Spleen (tissue), 11 donors: ENCODE measurements around the gene TRIO. TPM values are rescaled to one million over a fixed set of nuclear protein-coding genes. Genes with fewer than 3 reads are reported as not detected.

ENCODE experiments used
- DNase-seq: peaks from one replicate; pipeline ENCODE4 v3.0.0-alpha.2; 2020
- H3K27ac ChIP-seq, 8 donors: fragments of 200-600 bp; sonication (generic) in 7 of 8; 1 replicate in 4 of 8; 2 replicates in 4 of 8; pipeline versions ENCODE4 v1.5.0 to v1.8.0; 2016 to 2021; ENCODE audit warnings: inconsistent platforms in 4 of 8, mild to moderate bottlenecking in 4 of 8, moderate library complexity in 1 of 8
- H3K27me3 ChIP-seq, 7 donors: fragments of 200-600 bp; sonication (generic) in 6 of 7; replicated peaks in 1 of 7; 1 replicate in 4 of 7; 2 replicates in 3 of 7; pipeline versions ENCODE4 v1.5.0 to v1.8.0; 2016 to 2021; ENCODE audit warnings: inconsistent platforms in 3 of 7, mild to moderate bottlenecking in 1 of 7
- H3K36me3 ChIP-seq, 6 donors: fragments of 200-600 bp; sonication (generic) in 5 of 6; 1 replicate in 4 of 6; 2 replicates in 2 of 6; pipeline versions ENCODE4 v1.5.0 to v1.8.0; 2016 to 2021; ENCODE audit warnings: inconsistent platforms in 2 of 6
- H3K4me1 ChIP-seq, 6 donors: fragments of 200-600 bp; sonication (generic) in 5 of 6; 1 replicate in 3 of 6; 2 replicates in 3 of 6; pipeline versions ENCODE4 v1.5.0 to v1.8.0; 2016 to 2021; ENCODE audit warnings: inconsistent platforms in 3 of 6
- H3K4me3 ChIP-seq, 8 donors: fragments of 200-600 bp; sonication (generic) in 7 of 8; 1 replicate in 4 of 8; 2 replicates in 4 of 8; pipeline versions ENCODE4 v1.5.0 to v1.8.0; 2016 to 2021; ENCODE audit warnings: inconsistent platforms in 4 of 8, mild to moderate bottlenecking in 4 of 8, moderate library complexity in 2 of 8
- H3K9me3 ChIP-seq, 8 donors: fragments of 200-600 bp; sonication (generic) in 7 of 8; 1 replicate in 4 of 8; 2 replicates in 4 of 8; pipeline versions ENCODE4 v1.5.0 to v1.8.0; 2016 to 2021; ENCODE audit warnings: inconsistent platforms in 4 of 8
- POLR2A ChIP-seq, 3 donors: fragments of 450-650 bp; IDR thresholded peaks; one replicate each; pipeline ENCODE4 v1.5.1; 2017; ENCODE audit warnings: antibody characterized with exemption in 3 of 3, mild to moderate bottlenecking in 1 of 3
- POLR2AphosphoS5 ChIP-seq, 3 donors: sonication (generic); formaldehyde crosslinking; IDR thresholded peaks; one replicate each; pipeline ENCODE4 v1.5.1; 2017; ENCODE audit warnings: antibody characterized with exemption in 3 of 3
- WGBS, 5 donors: extraction: QIAGEN DNeasy Blood & Tissue Kit in 3 of 5; methylation state at CpG; one replicate each; pipeline versions ENCODE4 v1.1.5 to v1.1.7; 2013 to 2018; 5-methylcytosine and 5-hydroxymethylcytosine counted together
- intact Hi-C: fragments of 100-400 bp; cut with DNase I; formaldehyde crosslinking; loops from one replicate; pipeline ENCODE4 v1.15.0; 2023; ENCODE audit warnings: low total_unique reads
- polyA plus RNA-seq, 3 donors: library from polyadenylated mRNA; stranded (reverse); fragments of 200-250 nt; gene quantifications; one replicate each; pipeline ENCODE4 v1.2.1, GENCODE V29; 2013
- total RNA-seq, 7 donors: library from RNA; depleted of rRNA in 3 of 7; stranded (reverse); fragments of >200 nt in 3 of 7; fragmentation: NEBNext Ultra II Directional in 4 of 7; extraction: Animal tissue kit (Norgen Biotek cat#: 25700) in 4 of 7; gene quantifications; one replicate each; pipeline versions ENCODE4 v1.1.0 to v1.2.1, GENCODE V29; 2016 to 2021
- TF ChIP-seq, protein P1 (sequence below), 11 experiments: fragments of 200-600 bp in 7 of 11; fragments of 450-650 bp in 4 of 11; sonication (generic) in 4 of 11; IDR thresholded peaks in 8 of 11; conservative IDR thresholded peaks in 3 of 11; 1 replicate in 7 of 11; 2 replicates in 4 of 11; pipeline versions ENCODE4 v1.4.0 to v1.8.0; 2016 to 2021; ENCODE audit warnings: antibody characterized with exemption in 11 of 11, inconsistent platforms in 4 of 11, mild to moderate bottlenecking in 1 of 11
- donor health status: healthy with polysubstance abuse.
- donor health status: DM: no; HTN: no; CAD: no; lungs with moderate emphysema.
- donor health status: DM: no; HTN: no; CAD: no.
- donor health status: Bipolar disorder and iron deficiency.
- donor health status: healthy.
- donor health status: DM: no; HTN: no; CAD: no.
- donor health status: DM: yes; HTN: yes; CAD: no.

Gene TRIO
- total and polyA plus RNA-seq, 10 donors, result 21.5 to 280 (median 190) TPM

DNA sequence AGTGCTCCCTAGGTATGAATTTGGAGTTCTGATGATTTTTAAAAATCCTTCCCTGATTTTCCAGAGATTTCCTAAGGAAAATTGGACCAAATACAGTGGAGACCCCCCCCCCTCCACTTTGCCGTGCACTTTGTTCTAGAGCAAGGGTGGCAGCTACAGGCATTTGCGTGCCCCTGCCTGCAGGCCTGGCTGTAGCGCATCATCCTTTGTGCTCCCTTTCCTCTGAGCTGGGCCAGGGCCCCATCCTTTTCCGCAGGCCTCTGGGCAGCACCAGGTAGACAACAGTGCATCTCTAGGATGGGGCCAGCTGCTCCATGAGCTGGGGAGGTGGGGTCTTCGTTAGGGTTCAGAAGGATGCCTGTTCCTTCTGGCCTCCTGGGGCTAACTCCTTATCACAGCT lies 39.6 kb downstream of the TRIO start:
- no peaks in the 10 kb centered on the region for H3K36me3 ChIP-seq
- intact Hi-C loops, result no loop called here
- H3K27ac ChIP-seq, result peak overlapping the region in 2 of 8 donors; percentile 34 to 49
- TF ChIP-seq POLR2AphosphoS5 (IDR thresholded peaks at IDR 0.05) (no peak), POLR2A (IDR thresholded peaks at IDR 0.05) (no peak)
- TF ChIP-seq, protein P1, sequence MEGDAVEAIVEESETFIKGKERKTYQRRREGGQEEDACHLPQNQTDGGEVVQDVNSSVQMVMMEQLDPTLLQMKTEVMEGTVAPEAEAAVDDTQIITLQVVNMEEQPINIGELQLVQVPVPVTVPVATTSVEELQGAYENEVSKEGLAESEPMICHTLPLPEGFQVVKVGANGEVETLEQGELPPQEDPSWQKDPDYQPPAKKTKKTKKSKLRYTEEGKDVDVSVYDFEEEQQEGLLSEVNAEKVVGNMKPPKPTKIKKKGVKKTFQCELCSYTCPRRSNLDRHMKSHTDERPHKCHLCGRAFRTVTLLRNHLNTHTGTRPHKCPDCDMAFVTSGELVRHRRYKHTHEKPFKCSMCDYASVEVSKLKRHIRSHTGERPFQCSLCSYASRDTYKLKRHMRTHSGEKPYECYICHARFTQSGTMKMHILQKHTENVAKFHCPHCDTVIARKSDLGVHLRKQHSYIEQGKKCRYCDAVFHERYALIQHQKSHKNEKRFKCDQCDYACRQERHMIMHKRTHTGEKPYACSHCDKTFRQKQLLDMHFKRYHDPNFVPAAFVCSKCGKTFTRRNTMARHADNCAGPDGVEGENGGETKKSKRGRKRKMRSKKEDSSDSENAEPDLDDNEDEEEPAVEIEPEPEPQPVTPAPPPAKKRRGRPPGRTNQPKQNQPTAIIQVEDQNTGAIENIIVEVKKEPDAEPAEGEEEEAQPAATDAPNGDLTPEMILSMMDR (IDR thresholded peaks at IDR 0.05 in 8 of 11, conservative IDR thresholded peaks at IDR 0.05 in 3 of 11), result no peak
- H3K4me1 ChIP-seq, result peaks cover 10 to 80% (median 44%) of the 10 kb centered on the region in 6 donors
- no peak for DNase-seq
- H3K27me3 ChIP-seq, result no peaks in the 10 kb centered on the region
- H3K9me3 ChIP-seq, result no peaks in the 10 kb centered on the region
- 83 to 93% (median 89%) methylated on average over 5 of the region's 5 CpGs for WGBS, 5 donors
- no peak overlapping the region for H3K4me3 ChIP-seq

DNA sequence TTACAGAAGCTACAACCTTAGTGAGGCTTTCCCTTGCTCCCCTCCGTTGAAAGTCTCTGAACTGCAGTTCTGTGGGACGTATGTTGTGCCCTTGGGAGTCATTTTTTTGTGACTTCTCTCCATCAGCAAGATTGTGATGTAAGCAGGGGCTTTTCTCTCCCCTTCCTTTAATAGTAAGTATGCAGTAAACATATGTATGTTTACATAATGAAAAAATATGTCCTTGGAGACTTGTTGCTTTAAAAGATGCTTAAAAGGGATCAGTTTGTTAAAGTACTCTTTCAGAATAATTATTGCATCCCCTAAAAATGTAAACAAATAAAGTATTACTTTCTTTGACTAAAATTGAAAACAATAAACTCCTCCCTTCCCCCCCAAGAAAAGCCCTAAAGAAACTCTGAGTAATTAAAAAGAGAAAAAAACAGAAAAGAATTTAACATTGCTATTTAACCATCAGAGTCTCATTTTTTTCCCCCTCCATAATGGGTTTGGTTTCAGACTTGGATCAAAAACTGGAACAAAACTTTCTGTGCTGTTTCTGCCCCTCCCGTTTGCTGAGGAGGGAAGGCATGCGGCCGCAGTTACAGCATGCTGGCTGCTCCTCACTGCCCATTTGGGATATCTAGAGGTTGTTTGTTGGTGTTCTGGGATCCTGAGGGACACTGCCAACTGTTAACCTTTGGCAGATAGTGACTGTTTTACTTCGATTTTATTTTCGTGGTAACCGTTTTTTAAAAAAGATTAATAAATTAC lies 40.2 kb downstream of the TRIO start:
- Histone ChIP-seq H3K36me3 (no peaks in the 10 kb centered on the region), H3K4me3 (no peak overlapping the region), H3K9me3 (no peaks in the 10 kb centered on the region), H3K27ac (peak overlapping the region in 4 of 8 donors; percentile 33 to 49 (median 40)), H3K27me3 (no peaks in the 10 kb centered on the region), H3K4me1 (peaks cover 10 to 80% (median 45%) of the 10 kb centered on the region in 6 donors)
- intact Hi-C loops, result no loop called here
- no peak for DNase-seq
- WGBS, 5 donors, result 58 to 74% (median 59%) methylated on average over 8 of the region's 8 CpGs
- TF ChIP-seq POLR2AphosphoS5 (IDR thresholded peaks at IDR 0.05) (no peak), POLR2A (IDR thresholded peaks at IDR 0.05) (no peak)
- TF ChIP-seq, protein P1 (IDR thresholded peaks at IDR 0.05 in 8 of 11, conservative IDR thresholded peaks at IDR 0.05 in 3 of 11), result no peak

DNA sequence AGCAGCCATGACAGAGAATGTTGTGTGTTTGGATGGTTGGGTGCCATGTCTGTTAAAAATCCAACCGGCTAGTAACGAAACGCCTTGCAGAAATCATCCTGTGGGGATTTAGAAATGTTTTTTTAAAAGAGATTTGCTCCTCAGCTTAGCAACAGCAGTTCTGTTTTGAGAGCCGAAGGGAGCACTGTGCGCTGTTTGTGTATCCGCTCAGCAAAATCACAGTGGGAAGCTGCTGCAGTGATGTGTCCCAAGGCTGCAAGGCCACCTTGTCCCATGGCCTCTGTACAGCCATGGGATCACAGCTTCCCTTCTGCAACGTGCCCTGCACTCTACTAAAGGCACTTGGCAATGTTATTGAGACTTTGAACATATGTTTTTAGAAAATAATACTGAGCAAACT lies 40.9 kb downstream of the TRIO start:
- intact Hi-C loops, result no loop called here
- H3K36me3 ChIP-seq, result no peaks in the 10 kb centered on the region
- peaks cover 10 to 75% (median 45%) of the 10 kb centered on the region in 6 donors for H3K4me1 ChIP-seq
- no peak for DNase-seq
- WGBS, 5 donors, result 74 to 85% (median 78%) methylated on average over 7 of the region's 7 CpGs
- no peak overlapping the region for H3K4me3 ChIP-seq
- H3K9me3 ChIP-seq, result no peaks in the 10 kb centered on the region
- peak overlapping the region in 4 of 8 donors; percentile 33 to 49 (median 40) for H3K27ac ChIP-seq
- TF ChIP-seq, protein P1 (IDR thresholded peaks at IDR 0.05 in 8 of 11, conservative IDR thresholded peaks at IDR 0.05 in 3 of 11), result no peak
- TF ChIP-seq POLR2AphosphoS5 (IDR thresholded peaks at IDR 0.05), result peak in 2 of 3 donors; percentile 68 to 71
- no peak for TF ChIP-seq POLR2A (IDR thresholded peaks at IDR 0.05)
- no peaks in the 10 kb centered on the region for H3K27me3 ChIP-seq

DNA sequence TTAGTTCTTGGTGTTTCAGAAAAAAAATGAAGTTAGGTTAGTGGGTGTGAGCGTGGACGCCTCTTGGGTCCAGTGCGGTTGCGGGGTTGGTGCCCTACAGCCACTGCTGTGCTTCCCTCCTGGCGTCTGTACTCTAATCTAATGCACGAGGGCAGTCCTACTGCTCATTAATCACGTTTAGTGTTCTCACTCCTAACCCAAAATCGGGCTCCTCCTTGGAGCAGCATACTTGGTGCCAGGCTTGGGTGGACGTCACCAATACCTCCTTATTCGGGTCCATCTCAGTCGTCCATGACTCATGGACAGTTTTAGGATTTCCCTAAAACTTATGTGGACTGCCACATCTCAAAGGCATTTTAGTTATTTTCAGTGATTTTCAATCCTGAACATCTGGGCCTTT lies 41.6 kb downstream of the TRIO start:
- peaks cover 10 to 78% (median 42%) of the 10 kb centered on the region in 6 donors for H3K4me1 ChIP-seq
- no peaks in the 10 kb centered on the region for H3K27me3 ChIP-seq
- no peak for DNase-seq
- H3K9me3 ChIP-seq, result no peaks in the 10 kb centered on the region
- intact Hi-C loops, result no loop called here
- no peak overlapping the region for H3K27ac ChIP-seq
- no peak overlapping the region for H3K4me3 ChIP-seq
- no peaks in the 10 kb centered on the region for H3K36me3 ChIP-seq
- WGBS, 5 donors, result 81 to 93% (median 91%) methylated on average over 11 of the region's 11 CpGs
- TF ChIP-seq POLR2AphosphoS5 (IDR thresholded peaks at IDR 0.05), result no peak
- TF ChIP-seq POLR2A (IDR thresholded peaks at IDR 0.05), result no peak
- TF ChIP-seq, protein P1 (IDR thresholded peaks at IDR 0.05 in 8 of 11, conservative IDR thresholded peaks at IDR 0.05 in 3 of 11), result no peak
